Cardiac fibroblast (primary cell): ENCODE data around the gene TCF4.
A peak's percentile ranks its signal among the peaks of the same experiment; 100 is the strongest.

Source experiments
- DNase-seq, 2 donors: peaks; one replicate each; pipeline versions ENCODE4 v3.0.0 to v3.0.0-alpha.2; 2010; ENCODE audit warnings: low read depth in 2 of 2
- H3K4me3 ChIP-seq, 2 donors: replicated peaks in 1 of 2; 1 replicate in 1 of 2; 2 replicates in 1 of 2; pipeline ENCODE4 v1.5.1; 2011; ENCODE audit warnings: low read depth in 2 of 2, low read length in 2 of 2, mild to moderate bottlenecking in 2 of 2, moderate library complexity in 1 of 2
- CTCF ChIP-seq: IDR thresholded peaks from one replicate; pipeline ENCODE4 v1.5.1; 2011; ENCODE audit warnings: low read depth, mild to moderate bottlenecking, low read length, inconsistent platforms

TCF4 gene

GRCh38 chr18:55256226-55256928 lies 331.6 kb downstream of the TCF4 start:
- H3K4me3 ChIP-seq, result no peak overlapping the region
- TF ChIP-seq CTCF, result no peak
- no peak for DNase-seq

GRCh38 chr18:55253814-55254213 lies 334.2 kb downstream of the TCF4 start:
- peak in 1 of 2 donors; percentile 19 for DNase-seq
- TF ChIP-seq CTCF, result no peak

GRCh38 chr18:55252901-55253300 lies 335.1 kb downstream of the TCF4 start:
- peak in 1 of 2 donors; percentile 20 for DNase-seq
- H3K4me3 ChIP-seq, result no peak overlapping the region
- TF ChIP-seq CTCF, result no peak

More at GRCh38 chr18:55253814-55254213, 334.2 kb downstream of the TCF4 start:
- no peak overlapping the region for H3K4me3 ChIP-seq

- no peak for TF ChIP-seq CTCF
- peak; percentile 28 to 29 for DNase-seq
- no peak overlapping the region for H3K4me3 ChIP-seq
Observed at GRCh38 chr18:55252053-55252675, 335.8 kb downstream of the TCF4 start.

- peak; percentile 56 to 65 for DNase-seq
- no peak for TF ChIP-seq CTCF
- H3K4me3 ChIP-seq, result peak overlapping the region in 1 of 2 donors; percentile 8
Observed at GRCh38 chr18:55251254-55251971, 336.6 kb downstream of the TCF4 start.

- TF ChIP-seq CTCF, result no peak
- DNase-seq, result peak; percentile 29 to 71
- no peak overlapping the region for H3K4me3 ChIP-seq
Observed at GRCh38 chr18:55250768-55251173, 337.2 kb downstream of the TCF4 start.
